ENCODE measurements around the gene TTC3. TPM values are rescaled to one million over a fixed set of nuclear protein-coding genes. Genes with fewer than 3 reads are reported as not detected.
A peak's percentile ranks its signal among the peaks of the same experiment; 100 is the strongest.

TTC3 gene
- total RNA-seq, 1 experiment from 2014 or later: 71.5 TPM

DNA sequence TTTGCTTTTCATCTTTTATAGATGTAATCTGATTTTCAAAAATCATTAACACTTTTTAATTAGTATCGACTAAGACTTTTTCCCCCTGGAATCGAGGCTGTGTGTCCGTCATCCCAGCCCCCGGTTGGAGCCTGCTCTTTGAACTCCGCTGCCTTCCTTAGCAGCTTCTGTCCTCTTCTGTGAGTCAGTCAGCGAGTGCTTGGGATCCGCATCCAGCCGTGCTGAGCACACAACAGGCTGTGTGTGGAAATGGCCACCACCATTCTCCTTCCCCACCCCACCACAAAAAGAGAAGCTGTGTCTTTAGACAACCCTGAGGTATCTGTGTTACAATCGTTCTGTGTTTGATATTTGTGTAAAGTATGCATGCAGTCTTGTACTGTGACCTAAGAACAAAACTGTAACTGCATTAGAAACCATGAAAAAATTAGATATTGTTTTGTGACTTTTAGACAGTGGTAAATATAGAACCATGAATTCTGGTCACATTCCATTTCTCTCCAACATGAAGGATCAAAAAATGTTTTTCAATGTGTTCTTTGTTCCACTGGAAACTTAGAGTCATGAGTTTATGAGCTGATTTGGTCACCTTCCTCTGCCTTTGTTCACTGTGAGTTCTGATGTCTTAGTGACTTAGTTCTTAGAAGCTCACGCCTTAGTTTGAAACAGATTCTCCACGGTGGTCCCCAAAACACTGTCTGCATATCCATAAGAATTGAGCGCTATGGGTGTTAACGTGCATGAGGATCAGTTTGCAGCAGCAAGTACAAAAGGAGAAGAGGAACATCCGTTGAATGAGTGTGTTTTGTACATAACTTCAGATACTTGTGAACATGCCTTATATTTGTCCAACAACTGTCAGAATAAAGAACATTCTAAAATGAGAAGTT lies 129.4 kb downstream of the TTC3 start:
- Histone ChIP-seq H3K4me1 (ENCODE audit: control insufficient read depth in 1 of 2, insufficient read depth in 2 of 2, low read length in 2 of 2) (peaks cover 16 to 40% of the 10 kb centered on the region in 2 experiments), H3K27ac (ENCODE audit: low read depth, low read length) (no peak overlapping the region), H2AFZ (ENCODE audit: low read depth, low read length, poor library complexity, severe bottlenecking) (no peak overlapping the region), H3K9ac (ENCODE audit: low read length) (no peak overlapping the region), H4K20me1 (ENCODE audit: insufficient read depth) (no peaks in the 10 kb centered on the region), H3K9me3 (ENCODE audit: control insufficient read depth in 1 of 2, insufficient read depth in 1 of 2, low read depth in 1 of 2, low read length in 2 of 2) (no peaks in the 10 kb centered on the region), H3K79me2 (ENCODE audit: insufficient read depth, low read length) (no peaks in the 10 kb centered on the region), H3K36me3 (ENCODE audit: control insufficient read depth in 1 of 2, insufficient read depth in 2 of 2, low read length in 2 of 2) (peaks cover 16 to 19% of the 10 kb centered on the region in 2 experiments; a peak in 3 of 4 replicates), H3K9me2 (ENCODE audit: insufficient read depth) (no peaks in the 10 kb centered on the region), H3K27me3 (ENCODE audit: insufficient read depth, low read length) (no peaks in the 10 kb centered on the region), H3K4me2 (ENCODE audit: low read length) (no peak overlapping the region), H3K4me3 (replicated peaks in 1 of 2; ENCODE audit: low read depth in 1 of 2, low read length in 2 of 2) (no peak overlapping the region)
- intact Hi-C loops (cut with micrococcal nuclease): loop anchor here (10.0 kb wide), 1 partner anchor 58 kb away; no protein-coding TSS in a partner anchor
- DNase-seq (ENCODE audit: low read depth, low spot score) (no peak), ATAC-seq (no peak)
- POLR2A ChIA-PET: no interaction called here
- TF ChIP-seq RAD21 (IDR thresholded peaks at IDR 0.05; ENCODE audit: low read depth): no peak
- TF ChIP-seq SIN3A (IDR thresholded peaks at IDR 0.05; ENCODE audit: low read depth): no peak
- TF ChIP-seq FOSL1 (IDR thresholded peaks at IDR 0.05; ENCODE audit: low read depth): no peak
- no peak for TF ChIP-seq CBX3 (IDR thresholded peaks at IDR 0.05; ENCODE audit: low read depth)
- no peak for TF ChIP-seq JUND (IDR thresholded peaks at IDR 0.05)
- RAD21 ChIA-PET (ENCODE audit: low non-redundant PET in 1 of 2, low total read pairs in 2 of 2, uncharacterized antibody in 2 of 2, unreplicated experiment in 2 of 2): no interaction called here
- CTCF ChIA-PET: no interaction called here
- TSS peak; percentile 11 for BruUV-seq (replicated peaks)

DNA sequence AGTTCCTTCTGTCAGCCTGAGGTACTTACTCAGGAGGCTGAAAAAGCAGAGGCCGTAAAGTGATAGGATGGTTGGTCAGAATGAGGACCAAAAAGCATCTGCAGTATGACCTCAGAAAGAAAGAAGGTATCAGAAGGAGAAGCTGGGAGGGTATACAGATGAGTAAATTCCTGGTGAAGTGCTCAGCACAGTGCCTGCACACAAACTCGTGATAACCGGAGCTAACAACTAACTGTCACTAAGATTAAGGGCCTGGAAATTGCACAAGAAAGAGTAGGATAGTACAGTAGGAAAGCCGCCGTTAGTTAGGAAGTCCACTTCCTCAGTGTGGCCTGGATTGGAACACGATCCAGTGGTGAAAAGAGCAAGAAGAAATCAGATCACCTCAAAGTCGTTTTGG lies 131.5 kb downstream of the TTC3 start:
- Histone ChIP-seq H3K9me2 (ENCODE audit: insufficient read depth) (no peaks in the 10 kb centered on the region), H3K9me3 (ENCODE audit: control insufficient read depth in 1 of 2, insufficient read depth in 1 of 2, low read depth in 1 of 2, low read length in 2 of 2) (no peaks in the 10 kb centered on the region), H3K27ac (ENCODE audit: low read depth, low read length) (no peak overlapping the region), H3K79me2 (ENCODE audit: insufficient read depth, low read length) (no peaks in the 10 kb centered on the region), H3K36me3 (ENCODE audit: control insufficient read depth in 1 of 2, insufficient read depth in 2 of 2, low read length in 2 of 2) (peaks cover 13 to 16% of the 10 kb centered on the region in 2 experiments; a peak in 3 of 4 replicates), H3K4me1 (ENCODE audit: control insufficient read depth in 1 of 2, insufficient read depth in 2 of 2, low read length in 2 of 2) (peaks cover 21 to 32% of the 10 kb centered on the region in 2 experiments), H4K20me1 (ENCODE audit: insufficient read depth) (no peaks in the 10 kb centered on the region), H3K9ac (ENCODE audit: low read length) (no peak overlapping the region), H2AFZ (ENCODE audit: low read depth, low read length, poor library complexity, severe bottlenecking) (no peak overlapping the region), H3K4me2 (ENCODE audit: low read length) (no peak overlapping the region), H3K4me3 (replicated peaks in 1 of 2; ENCODE audit: low read depth in 1 of 2, low read length in 2 of 2) (no peak overlapping the region), H3K27me3 (ENCODE audit: insufficient read depth, low read length) (no peaks in the 10 kb centered on the region)
- BruUV-seq (replicated peaks): no TSS peak
- intact Hi-C loops (cut with micrococcal nuclease): loop anchor here (10.0 kb wide), 1 partner anchor 60 kb away; no protein-coding TSS in a partner anchor
- RAD21 ChIA-PET (ENCODE audit: low non-redundant PET in 1 of 2, low total read pairs in 2 of 2, uncharacterized antibody in 2 of 2, unreplicated experiment in 2 of 2): no interaction called here
- CTCF ChIA-PET: no interaction called here
- POLR2A ChIA-PET: no interaction called here
- no peak for ATAC-seq
- TF ChIP-seq POLR2A (IDR thresholded peaks at IDR 0.05; ENCODE audit: borderline replicate concordance, extremely low read depth, insufficient read depth, insufficient read length) (no peak), CEBPB (IDR thresholded peaks at IDR 0.05; ENCODE audit: low read depth) (no peak), EZH2 (IDR thresholded peaks at IDR 0.05) (no peak), ZNF274 (IDR thresholded peaks at IDR 0.05; ENCODE audit: low read depth, low read length) (no peak), YY1 (IDR thresholded peaks at IDR 0.05; ENCODE audit: extremely low read depth, insufficient replicate concordance, low read depth, low read length) (no peak), TCF7L2 (IDR thresholded peaks at IDR 0.05; ENCODE audit: borderline replicate concordance, extremely low read depth, insufficient read depth, insufficient read length) (no peak)
- TF ChIP-seq, protein P1, sequence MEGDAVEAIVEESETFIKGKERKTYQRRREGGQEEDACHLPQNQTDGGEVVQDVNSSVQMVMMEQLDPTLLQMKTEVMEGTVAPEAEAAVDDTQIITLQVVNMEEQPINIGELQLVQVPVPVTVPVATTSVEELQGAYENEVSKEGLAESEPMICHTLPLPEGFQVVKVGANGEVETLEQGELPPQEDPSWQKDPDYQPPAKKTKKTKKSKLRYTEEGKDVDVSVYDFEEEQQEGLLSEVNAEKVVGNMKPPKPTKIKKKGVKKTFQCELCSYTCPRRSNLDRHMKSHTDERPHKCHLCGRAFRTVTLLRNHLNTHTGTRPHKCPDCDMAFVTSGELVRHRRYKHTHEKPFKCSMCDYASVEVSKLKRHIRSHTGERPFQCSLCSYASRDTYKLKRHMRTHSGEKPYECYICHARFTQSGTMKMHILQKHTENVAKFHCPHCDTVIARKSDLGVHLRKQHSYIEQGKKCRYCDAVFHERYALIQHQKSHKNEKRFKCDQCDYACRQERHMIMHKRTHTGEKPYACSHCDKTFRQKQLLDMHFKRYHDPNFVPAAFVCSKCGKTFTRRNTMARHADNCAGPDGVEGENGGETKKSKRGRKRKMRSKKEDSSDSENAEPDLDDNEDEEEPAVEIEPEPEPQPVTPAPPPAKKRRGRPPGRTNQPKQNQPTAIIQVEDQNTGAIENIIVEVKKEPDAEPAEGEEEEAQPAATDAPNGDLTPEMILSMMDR (IDR thresholded peaks at IDR 0.05 in 2 of 3, conservative IDR thresholded peaks at IDR 0.05 in 1 of 3; ENCODE audit: borderline replicate concordance in 1 of 3, insufficient read depth in 1 of 3, low read depth in 2 of 3, low read length in 2 of 3): no peak
- TF ChIP-seq, protein P2, sequence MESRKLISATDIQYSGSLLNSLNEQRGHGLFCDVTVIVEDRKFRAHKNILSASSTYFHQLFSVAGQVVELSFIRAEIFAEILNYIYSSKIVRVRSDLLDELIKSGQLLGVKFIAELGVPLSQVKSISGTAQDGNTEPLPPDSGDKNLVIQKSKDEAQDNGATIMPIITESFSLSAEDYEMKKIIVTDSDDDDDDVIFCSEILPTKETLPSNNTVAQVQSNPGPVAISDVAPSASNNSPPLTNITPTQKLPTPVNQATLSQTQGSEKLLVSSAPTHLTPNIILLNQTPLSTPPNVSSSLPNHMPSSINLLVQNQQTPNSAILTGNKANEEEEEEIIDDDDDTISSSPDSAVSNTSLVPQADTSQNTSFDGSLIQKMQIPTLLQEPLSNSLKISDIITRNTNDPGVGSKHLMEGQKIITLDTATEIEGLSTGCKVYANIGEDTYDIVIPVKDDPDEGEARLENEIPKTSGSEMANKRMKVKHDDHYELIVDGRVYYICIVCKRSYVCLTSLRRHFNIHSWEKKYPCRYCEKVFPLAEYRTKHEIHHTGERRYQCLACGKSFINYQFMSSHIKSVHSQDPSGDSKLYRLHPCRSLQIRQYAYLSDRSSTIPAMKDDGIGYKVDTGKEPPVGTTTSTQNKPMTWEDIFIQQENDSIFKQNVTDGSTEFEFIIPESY (IDR thresholded peaks at IDR 0.05; ENCODE audit: extremely low read depth, insufficient replicate concordance, low read length): no peak
- TF ChIP-seq, protein P3, sequence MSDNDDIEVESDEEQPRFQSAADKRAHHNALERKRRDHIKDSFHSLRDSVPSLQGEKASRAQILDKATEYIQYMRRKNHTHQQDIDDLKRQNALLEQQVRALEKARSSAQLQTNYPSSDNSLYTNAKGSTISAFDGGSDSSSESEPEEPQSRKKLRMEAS (IDR thresholded peaks at IDR 0.05): no peak
- no peak for DNase-seq (ENCODE audit: low read depth, low spot score)

Measured in HCT116 (cell line).